Endothelial cell of umbilical vein (primary cell): ENCODE measurements around the gene G6PC2.

ENCODE experiments used
- CTCF ChIP-seq, 2 donors: IDR thresholded peaks; 1 replicate in 1 of 2; 2 replicates in 1 of 2; pipeline ENCODE4 v1.5.1; 2011; ENCODE audit warnings: low read length in 2 of 2, mild to moderate bottlenecking in 2 of 2, moderate library complexity in 2 of 2, control low read depth in 1 of 2, inconsistent platforms in 1 of 2, low read depth in 1 of 2; ENCODE audit not compliant: insufficient read depth in 1 of 2; ENCODE audit errors: extremely low read depth in 1 of 2
- EZH2 ChIP-seq: IDR thresholded peaks from 2 replicates; pipeline ENCODE4 v1.6.1; 2012; ENCODE audit warnings: borderline replicate concordance, low read depth, mild to moderate bottlenecking, moderate library complexity, low read length, inconsistent platforms; ENCODE audit not compliant: severe bottlenecking
- JUN ChIP-seq: IDR thresholded peaks from 2 replicates; pipeline ENCODE4 v1.6.1; 2011; ENCODE audit warnings: borderline replicate concordance, low read depth; ENCODE audit not compliant: insufficient read length, insufficient read depth
- MAX ChIP-seq: IDR thresholded peaks from 2 replicates; pipeline ENCODE4 v1.6.1; 2011; ENCODE audit not compliant: insufficient read depth, insufficient read length
- MYC ChIP-seq: IDR thresholded peaks from one replicate; pipeline ENCODE4 v1.6.1; 2011; ENCODE audit warnings: mild to moderate bottlenecking, low read depth, low read length
- POLR2A ChIP-seq: IDR thresholded peaks from 2 replicates; pipeline ENCODE4 v1.6.1; 2012; ENCODE audit warnings: low read depth, mild to moderate bottlenecking, control low read depth, low read length
- POLR2AphosphoS5 ChIP-seq: IDR thresholded peaks from 2 replicates; pipeline ENCODE4 v1.6.1; 2012; ENCODE audit warnings: low read depth, mild to moderate bottlenecking, control low read depth, low read length, moderate library complexity; ENCODE audit not compliant: insufficient read depth

DNA sequence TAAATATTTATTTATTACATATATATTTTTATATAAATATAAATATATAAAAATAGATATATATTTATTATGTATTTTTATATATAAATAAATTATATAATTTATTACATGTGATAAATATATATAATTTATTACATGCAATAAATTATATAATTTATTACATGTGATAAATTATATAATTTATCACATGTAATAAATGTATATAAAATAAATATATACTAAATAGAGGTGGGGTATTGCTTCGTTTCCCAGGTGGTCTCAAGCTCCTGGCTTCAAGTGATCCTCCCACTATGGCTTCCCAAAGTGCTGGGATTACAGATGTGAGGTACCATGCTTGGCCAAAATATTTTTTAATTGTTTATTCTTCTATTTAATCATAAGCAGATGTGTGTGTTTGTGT is 3.6 kb upstream of the G6PC2 start:
- TF ChIP-seq MYC: no peak
- TF ChIP-seq CTCF (IDR thresholded peaks at IDR 0.05; ENCODE audit: extremely low read depth in 1 of 2, insufficient read depth in 1 of 2, low read depth in 1 of 2, low read length in 2 of 2): no peak
- TF ChIP-seq EZH2: no peak
- TF ChIP-seq JUN: no peak
- TF ChIP-seq POLR2A: no peak
- TF ChIP-seq POLR2AphosphoS5: no peak
- TF ChIP-seq MAX: no peak
